Hepatocyte (in vitro differentiated cells): ENCODE measurements around the gene THYN1. TPM values are rescaled to one million over a fixed set of nuclear protein-coding genes. Genes with fewer than 3 reads are reported as not detected.

Source experiments
- DNase-seq: peaks from one replicate; pipeline ENCODE4 v3.0.0-alpha.2; 2016; ENCODE audit warnings: low spot score
- H2AFZ ChIP-seq: fragments of 200-600 bp; sonication (generic); 2 replicates; pipeline ENCODE4 v1.6.0; 2016; ENCODE audit warnings: antibody characterized with exemption, mild to moderate bottlenecking
- H3K27ac ChIP-seq: fragments of 200-600 bp; sonication (generic); 2 replicates; pipeline ENCODE4 v1.5.1; 2016; ENCODE audit warnings: mild to moderate bottlenecking
- H3K27me3 ChIP-seq: fragments of 200-600 bp; sonication (generic); 2 replicates; pipeline ENCODE4 v1.6.1; 2016
- H3K36me3 ChIP-seq: fragments of 200-600 bp; sonication (generic); replicated peaks from 2 replicates; pipeline ENCODE4 v1.5.1; 2016; ENCODE audit warnings: low read depth; ENCODE audit not compliant: insufficient read depth
- H3K4me1 ChIP-seq: fragments of 200-600 bp; sonication (generic); 2 replicates; pipeline ENCODE4 v1.5.1; 2016; ENCODE audit warnings: mild to moderate bottlenecking, moderate library complexity; ENCODE audit not compliant: insufficient read depth
- H3K4me2 ChIP-seq: fragments of 200-600 bp; sonication (generic); 2 replicates; pipeline ENCODE4 v1.6.0; 2016
- H3K4me3 ChIP-seq: fragments of 200-600 bp; sonication (generic); 2 replicates; pipeline ENCODE4 v1.5.1; 2016; ENCODE audit warnings: mild to moderate bottlenecking
- H3K79me2 ChIP-seq: fragments of 200-600 bp; sonication (generic); 2 replicates; pipeline ENCODE4 v1.6.0; 2017; ENCODE audit warnings: mild to moderate bottlenecking
- H3K9me2 ChIP-seq: fragments of 200-600 bp; sonication (generic); replicated peaks from 2 replicates; pipeline ENCODE4 v1.6.0; 2017; ENCODE audit warnings: mild to moderate bottlenecking; ENCODE audit not compliant: insufficient read depth
- H3K9me3 ChIP-seq: fragments of 200-600 bp; sonication (generic); 2 replicates; pipeline ENCODE4 v1.5.1; 2016; ENCODE audit warnings: low read depth, mild to moderate bottlenecking
- H4K20me1 ChIP-seq: fragments of 200-600 bp; sonication (generic); 2 replicates; pipeline ENCODE4 v1.6.0; 2016; ENCODE audit warnings: mild to moderate bottlenecking; ENCODE audit not compliant: insufficient read depth, poor library complexity, severe bottlenecking
- EZH2 ChIP-seq: fragments of 200-600 bp; sonication (generic); IDR thresholded peaks from 2 replicates; pipeline ENCODE4 v1.6.1; 2016; ENCODE audit warnings: antibody characterized with exemption, mild to moderate bottlenecking, borderline replicate concordance
- EZH2phosphoT487 ChIP-seq: fragments of 200-600 bp; sonication (generic); IDR thresholded peaks from one replicate; pipeline ENCODE4 v1.6.1; 2018; ENCODE audit warnings: antibody characterized with exemption, mild to moderate bottlenecking, low read depth, moderate library complexity; ENCODE audit not compliant: unreplicated experiment, severe bottlenecking
- WGBS: methylation state at CpG from one replicate; pipeline ENCODE4 v1.1.6; 2016; ENCODE audit warnings: low lambda C conversion rate; ENCODE audit errors: missing lambda C conversion rate; 5-methylcytosine and 5-hydroxymethylcytosine counted together
- polyA plus RNA-seq: library from polyadenylated mRNA; unstranded; fragments of >200 nt; fragmentation: Nextera tagmentation; extraction: Ambion mirVana; gene quantifications from 2 replicates; pipeline ENCODE4 v1.2.1, GENCODE V29; 2016
- total RNA-seq: library from RNA; depleted of rRNA; stranded (reverse); fragments of >200 nt; gene quantifications from 2 replicates; pipeline ENCODE4 v1.2.3, GENCODE V29; 2014
- TF ChIP-seq, protein P1 (sequence below): fragments of 200-600 bp; sonication (generic); IDR thresholded peaks from 2 replicates; pipeline ENCODE4 v1.5.1; 2016; ENCODE audit warnings: antibody characterized with exemption, mild to moderate bottlenecking; ENCODE audit not compliant: poor library complexity

The THYN1 gene
- total and polyA plus RNA-seq, 2 experiments from 2014 or later = 45.7 to 59.8 TPM

DNA sequence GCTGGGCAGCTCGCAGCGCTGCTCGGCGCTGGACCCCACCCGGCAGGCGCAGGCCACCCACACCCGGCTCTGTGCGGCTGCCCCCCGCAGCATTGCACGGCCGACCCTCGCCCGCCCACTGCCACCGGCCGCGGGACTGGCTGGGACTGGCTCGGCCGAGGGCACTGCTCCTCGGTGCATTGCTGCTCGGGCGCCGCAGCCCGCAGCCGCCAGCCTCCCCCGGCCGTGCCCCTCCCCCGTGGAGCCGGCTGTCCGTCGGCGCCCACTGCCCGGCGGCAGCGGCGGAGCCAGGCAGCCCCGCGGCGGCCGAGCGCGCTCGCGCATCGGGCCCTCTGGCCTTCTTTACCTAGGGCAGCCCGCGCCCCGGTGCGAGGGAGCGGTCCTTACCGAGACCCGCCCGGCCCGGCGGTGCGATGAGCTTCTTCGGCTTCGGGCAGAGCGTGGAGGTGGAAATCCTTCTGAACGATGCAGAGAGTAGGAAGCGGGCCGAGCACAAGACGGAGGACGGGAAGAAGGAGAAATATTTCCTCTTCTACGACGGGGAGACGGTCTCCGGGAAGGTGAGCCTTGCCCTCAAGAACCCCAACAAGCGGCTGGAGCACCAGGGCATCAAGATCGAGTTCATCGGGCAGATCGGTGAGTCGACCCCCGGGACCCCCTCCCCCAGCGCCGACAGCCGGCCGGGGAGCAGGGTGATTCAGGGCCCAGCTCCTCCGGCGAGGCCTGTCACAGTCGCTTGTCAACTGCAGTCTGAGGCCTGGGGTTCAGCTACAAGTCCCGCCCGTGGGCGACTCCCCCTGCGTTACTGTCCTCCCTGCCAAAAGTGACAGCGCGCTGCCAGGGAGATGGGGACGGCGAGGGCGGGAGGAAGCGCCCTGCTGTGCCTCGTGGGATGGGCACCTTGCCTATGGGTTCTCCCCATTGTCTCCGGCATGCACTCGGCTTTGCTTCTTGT is 28.2 kb downstream of the THYN1 start:
- under 1% methylated on average over 77 of the region's 93 CpGs for WGBS
- peaks cover 77% of the 10 kb centered on the region for H3K79me2 ChIP-seq
- peak; percentile 75 for DNase-seq
- H3K4me1 ChIP-seq = peaks cover 17% of the 10 kb centered on the region
- peak overlapping the region; percentile 73 for H2AFZ ChIP-seq
- no peaks in the 10 kb centered on the region for H3K27me3 ChIP-seq
- no peaks in the 10 kb centered on the region for H3K9me3 ChIP-seq
- H3K27ac ChIP-seq = peak overlapping the region; percentile 83
- H3K4me2 ChIP-seq = peak overlapping the region; percentile 98
- H3K4me3 ChIP-seq = peak overlapping the region; percentile 78
- H4K20me1 ChIP-seq = peaks cover 25% of the 10 kb centered on the region
- no peak for TF ChIP-seq EZH2phosphoT487
- TF ChIP-seq EZH2 = no peak
- TF ChIP-seq, protein P1, sequence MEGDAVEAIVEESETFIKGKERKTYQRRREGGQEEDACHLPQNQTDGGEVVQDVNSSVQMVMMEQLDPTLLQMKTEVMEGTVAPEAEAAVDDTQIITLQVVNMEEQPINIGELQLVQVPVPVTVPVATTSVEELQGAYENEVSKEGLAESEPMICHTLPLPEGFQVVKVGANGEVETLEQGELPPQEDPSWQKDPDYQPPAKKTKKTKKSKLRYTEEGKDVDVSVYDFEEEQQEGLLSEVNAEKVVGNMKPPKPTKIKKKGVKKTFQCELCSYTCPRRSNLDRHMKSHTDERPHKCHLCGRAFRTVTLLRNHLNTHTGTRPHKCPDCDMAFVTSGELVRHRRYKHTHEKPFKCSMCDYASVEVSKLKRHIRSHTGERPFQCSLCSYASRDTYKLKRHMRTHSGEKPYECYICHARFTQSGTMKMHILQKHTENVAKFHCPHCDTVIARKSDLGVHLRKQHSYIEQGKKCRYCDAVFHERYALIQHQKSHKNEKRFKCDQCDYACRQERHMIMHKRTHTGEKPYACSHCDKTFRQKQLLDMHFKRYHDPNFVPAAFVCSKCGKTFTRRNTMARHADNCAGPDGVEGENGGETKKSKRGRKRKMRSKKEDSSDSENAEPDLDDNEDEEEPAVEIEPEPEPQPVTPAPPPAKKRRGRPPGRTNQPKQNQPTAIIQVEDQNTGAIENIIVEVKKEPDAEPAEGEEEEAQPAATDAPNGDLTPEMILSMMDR = no peak
- H3K36me3 ChIP-seq = no peaks in the 10 kb centered on the region
- no peaks in the 10 kb centered on the region for H3K9me2 ChIP-seq

DNA sequence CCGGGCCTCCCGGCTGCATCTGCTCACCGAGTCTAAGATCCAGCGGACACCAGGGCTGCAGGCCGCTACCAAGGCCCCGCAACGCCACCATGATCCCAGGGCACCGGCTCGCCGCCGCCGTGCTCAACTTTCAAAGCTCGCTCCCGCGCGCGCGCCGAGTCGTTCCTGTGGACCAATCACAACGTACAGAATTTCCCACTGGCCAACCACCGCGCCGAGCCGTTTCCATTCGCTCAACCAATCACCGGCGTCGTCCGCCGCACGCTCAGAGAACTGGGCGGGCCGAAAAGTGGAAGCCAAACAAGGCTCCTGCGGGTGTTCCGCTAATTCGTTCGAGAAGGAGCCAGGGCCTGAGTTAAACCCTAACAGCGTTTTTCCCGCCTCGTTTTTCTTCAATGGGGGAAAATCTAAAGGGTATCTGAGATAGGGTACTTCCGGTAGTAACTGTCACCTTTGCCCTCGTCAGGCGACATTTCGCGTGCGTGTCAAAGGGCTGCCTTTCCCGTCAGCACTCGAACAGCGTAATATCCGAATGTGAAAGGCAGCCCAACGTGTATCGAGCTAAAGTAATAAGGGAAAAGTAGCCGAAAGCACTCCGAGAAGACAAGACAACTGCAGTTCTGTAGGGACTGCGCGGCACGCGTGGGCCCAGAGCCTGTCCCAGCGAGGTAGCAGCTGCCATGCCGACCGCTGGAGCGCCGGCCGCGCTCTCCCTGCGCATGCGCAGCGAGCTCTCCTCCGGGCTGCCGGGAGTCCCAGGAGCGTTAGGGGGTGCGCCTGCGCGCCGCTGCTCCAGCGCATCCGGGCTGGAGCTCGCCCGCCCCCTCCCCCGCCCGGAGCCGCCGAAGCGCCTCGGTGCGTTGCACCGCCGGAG is 29.1 kb downstream of the THYN1 start, which contains the start of the genes NCAPD3 and VPS26B:
Gene NCAPD3, minus strand, starts transcription at position 132 of the 874 bp plus-strand sequence. Its CDS starts 41 bp downstream, at position 91.
Gene VPS26B, plus strand, starts transcription at position 836 of the 874 bp plus-strand sequence. CDS start 452 bp downstream, outside the sequence.
- H3K4me3 ChIP-seq = peak within 1 kb of the TSS; percentile 78
- H3K4me1 ChIP-seq = peaks cover 17% of the 10 kb centered on the region
- WGBS = under 1% methylated on average over 61 of the region's 89 CpGs
- peak within 1 kb of the TSS; percentile 87 for H2AFZ ChIP-seq
- TF ChIP-seq EZH2 (no peak), EZH2phosphoT487 (no peak)
- TF ChIP-seq, protein P1 = no peak
- H3K79me2 ChIP-seq = peaks cover 68% of the 10 kb centered on the region
- no peaks in the 10 kb centered on the region for H3K36me3 ChIP-seq
- H3K9me2 ChIP-seq = no peaks in the 10 kb centered on the region
- DNase-seq = peak; percentile 98
- peak within 1 kb of the TSS; percentile 98 for H3K4me2 ChIP-seq
- H3K27ac ChIP-seq = peak within 1 kb of the TSS; percentile 86
- H3K9me3 ChIP-seq = no peaks in the 10 kb centered on the region
- H3K27me3 ChIP-seq = no peaks in the 10 kb centered on the region
- H4K20me1 ChIP-seq = peaks cover 25% of the 10 kb centered on the region

DNA sequence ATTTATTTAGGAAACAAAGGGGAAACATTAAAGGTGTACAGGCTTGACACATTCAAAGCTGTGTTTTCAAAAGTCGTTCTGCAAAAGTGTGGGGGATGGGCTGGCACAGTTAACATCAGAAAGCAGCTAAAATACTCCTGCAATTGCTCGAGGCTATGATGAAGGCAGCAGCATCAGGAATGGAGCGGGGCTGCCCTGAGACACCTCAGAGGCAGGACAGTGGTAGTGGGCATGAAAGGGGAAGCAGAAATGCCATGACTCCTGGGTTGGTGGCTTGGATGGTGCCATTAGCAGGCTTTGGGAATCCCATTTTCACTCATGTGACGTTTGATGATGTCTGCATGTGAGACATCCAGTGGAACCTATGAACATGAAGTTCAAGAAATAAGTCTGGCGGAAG is 30.0 kb downstream of the THYN1 start:
- DNase-seq = no peak
- peak overlapping the region; percentile 59 for H3K4me3 ChIP-seq
- H3K4me2 ChIP-seq = peak overlapping the region; percentile 79
- H3K27me3 ChIP-seq = no peaks in the 10 kb centered on the region
- H3K79me2 ChIP-seq = peaks cover 58% of the 10 kb centered on the region
- TF ChIP-seq EZH2 = no peak
- TF ChIP-seq EZH2phosphoT487 = no peak
- TF ChIP-seq, protein P1 = no peak
- no peak overlapping the region for H3K27ac ChIP-seq
- peak overlapping the region; percentile 47 for H2AFZ ChIP-seq
- 4% methylated on average over 5 of the region's 5 CpGs for WGBS
- peaks cover 17% of the 10 kb centered on the region for H3K4me1 ChIP-seq
- peaks cover 18% of the 10 kb centered on the region for H4K20me1 ChIP-seq
- H3K9me3 ChIP-seq = no peaks in the 10 kb centered on the region
- H3K36me3 ChIP-seq = no peaks in the 10 kb centered on the region
- H3K9me2 ChIP-seq = no peaks in the 10 kb centered on the region
